RPMI7951 (cell line): ENCODE measurements around the gene CAMTA1. TPM values are rescaled to one million over a fixed set of nuclear protein-coding genes. Genes with fewer than 3 reads are reported as not detected.

ENCODE experiments used
- DNase-seq: peaks from one replicate; pipeline ENCODE4 v3.0.0-alpha.2; 2012; ENCODE audit warnings: low read depth
- total RNA-seq: library from RNA; depleted of rRNA; stranded (reverse); fragments of >200 nt; shearing (Covaris generic); gene quantifications from 2 replicates; pipeline ENCODE4 v1.2.3, GENCODE V29; 2014; rRNA removed

CAMTA1 gene
- total RNA-seq, 1 experiment from 2014 or later = 91.0 TPM

- DNase-seq = no peak
Measured at GRCh38 chr1:7811476-7811875, 1026.2 kb downstream of the CAMTA1 start.

- DNase-seq = no peak
Measured at GRCh38 chr1:7813677-7814373, 1028.6 kb downstream of the CAMTA1 start.

Other genes starting within 250 kb of the CAMTA1 start
- 14.4 and 14.5 TPM in 2 replicates for gene NOL9, start 230.9 kb upstream of the CAMTA1 start, total RNA-seq
- gene TAS1R1, start 230.1 kb upstream of the CAMTA1 start, total RNA-seq = 0.20 TPM in 1 of 2 replicates, not detected in the other
- gene ZBTB48, start 205.5 kb upstream of the CAMTA1 start, total RNA-seq = 11.4 and 15.6 TPM in 2 replicates
- gene KLHL21, start 182.6 kb upstream of the CAMTA1 start, total RNA-seq = 11.1 and 14.6 TPM in 2 replicates
- gene PHF13, start 171.7 kb upstream of the CAMTA1 start, total RNA-seq = 10.7 and 11.2 TPM in 2 replicates
- 29.9 and 30.8 TPM in 2 replicates for gene THAP3, start 160.6 kb upstream of the CAMTA1 start, total RNA-seq
- gene DNAJC11, start 83.6 kb upstream of the CAMTA1 start, total RNA-seq = 18.2 and 24.6 TPM in 2 replicates